GM18520 (cell line): ENCODE results near the gene RGS6.
"Not testable (repeated sequence)": the region's sequence is repeated elsewhere in the genome, so short reads cannot be mapped to it uniquely, and the experiment has no call there.

ENCODE experiments used
- ATAC-seq: cut with Tn5 transposase; IDR thresholded peaks from one replicate; pipeline ENCODE4 v1.9.1; 2021; ENCODE audit not compliant: unreplicated experiment

Gene RGS6

DNA sequence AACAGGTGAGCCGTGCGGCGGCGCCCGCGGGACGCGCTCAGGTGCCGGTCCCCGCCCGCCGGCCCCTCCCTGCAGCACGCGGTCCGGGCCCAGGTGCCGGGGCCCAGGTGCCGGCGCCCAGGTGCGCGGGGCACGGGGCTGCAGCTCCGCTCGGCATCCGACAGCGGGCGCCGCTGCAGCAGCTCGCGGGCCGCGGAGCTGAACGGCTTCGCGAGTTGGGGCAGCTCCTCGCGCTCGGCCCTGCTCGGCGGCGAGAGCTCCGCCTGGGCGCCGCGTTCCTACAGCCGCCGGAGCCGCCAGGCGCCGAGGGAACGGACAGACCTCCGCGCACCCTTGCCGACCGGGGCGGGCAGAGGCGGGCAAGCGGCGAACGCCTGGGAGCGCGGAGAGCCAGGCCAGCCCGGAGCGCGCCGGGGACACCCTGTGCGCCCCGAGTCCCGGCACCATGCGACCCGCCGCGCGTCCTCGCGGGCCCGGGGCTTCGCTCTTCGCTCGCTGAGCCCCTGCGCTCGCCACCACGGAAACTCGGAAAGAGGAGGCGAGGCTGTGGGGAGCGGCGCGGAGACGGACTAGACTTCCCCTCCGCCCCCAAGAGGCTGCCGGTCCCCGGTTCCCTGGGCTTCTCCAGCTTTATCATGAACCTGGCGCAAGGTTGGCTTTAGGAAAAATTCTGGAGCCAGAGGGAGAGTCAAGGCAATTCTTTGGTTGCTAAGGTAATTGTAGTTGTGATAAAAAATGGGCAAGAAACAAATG is at the start of gene RGS6:
RGS6 (plus strand) TSS at position 201 of the 753 bp plus-strand sequence.
- no peak for ATAC-seq

- no peak for ATAC-seq
Observed at GRCh38 chr14:71883094-71883493, 49.1 kb upstream of the RGS6 start.

GRCh38 chr14:71885301-71885700 is 46.9 kb upstream of the RGS6 start:
- ATAC-seq, result no peak

GRCh38 chr14:71887802-71888201 is 44.4 kb upstream of the RGS6 start:
- not testable (repeated sequence) for ATAC-seq

- ATAC-seq, result no peak
Observed at GRCh38 chr14:71890541-71890940, 41.7 kb upstream of the RGS6 start.

- no peak for ATAC-seq
Observed at GRCh38 chr14:71891185-71891584, 41.0 kb upstream of the RGS6 start.

- ATAC-seq, result no peak
Observed at GRCh38 chr14:71891970-71892369, 40.3 kb upstream of the RGS6 start.

DNA sequence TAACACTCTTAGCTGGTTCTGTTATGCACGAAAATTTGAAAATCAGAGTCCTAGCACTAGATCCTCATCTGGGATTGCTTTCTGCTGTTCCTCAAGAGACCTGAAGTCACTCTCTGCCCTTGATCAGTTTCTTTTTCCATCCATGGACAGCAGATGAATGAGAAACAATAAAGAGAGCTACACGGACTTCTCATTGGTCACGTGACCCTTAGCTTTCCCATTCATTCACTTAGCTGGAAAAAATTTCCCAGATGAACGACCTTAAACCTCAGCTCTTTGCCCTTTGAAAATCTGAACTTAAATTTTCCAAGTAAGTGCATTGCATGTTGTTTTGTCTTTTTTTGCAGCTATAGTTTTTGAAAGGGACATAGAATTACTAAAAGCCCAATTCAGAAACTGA is 27.2 kb upstream of the RGS6 start:
- no peak for ATAC-seq

DNA sequence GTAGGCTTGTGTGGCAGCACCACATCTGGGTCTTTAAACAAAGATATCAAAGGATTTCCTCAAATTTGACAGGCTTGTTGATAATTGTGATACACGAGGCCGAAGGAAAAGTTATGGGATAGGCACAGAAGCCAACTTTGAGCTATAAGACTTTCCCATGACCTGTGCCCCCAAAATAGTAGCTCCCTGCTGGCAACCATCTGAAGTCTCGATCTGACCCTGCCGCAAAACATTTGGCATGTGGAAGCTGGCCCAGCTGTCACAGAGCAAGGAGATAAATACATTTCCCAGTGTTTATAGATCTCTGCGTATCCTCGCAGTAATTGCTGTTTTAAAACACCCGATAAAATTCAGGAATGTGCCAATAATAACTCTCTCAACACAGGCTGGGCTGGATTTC is 26.4 kb upstream of the RGS6 start:
- ATAC-seq, result no peak

- ATAC-seq, result no peak
Observed at GRCh38 chr14:71907793-71908515, 24.3 kb upstream of the RGS6 start.

GRCh38 chr14:71911669-71912068 is 20.6 kb upstream of the RGS6 start:
- ATAC-seq, result no peak

GRCh38 chr14:71913342-71913741 is 18.9 kb upstream of the RGS6 start:
- ATAC-seq, result no peak

DNA sequence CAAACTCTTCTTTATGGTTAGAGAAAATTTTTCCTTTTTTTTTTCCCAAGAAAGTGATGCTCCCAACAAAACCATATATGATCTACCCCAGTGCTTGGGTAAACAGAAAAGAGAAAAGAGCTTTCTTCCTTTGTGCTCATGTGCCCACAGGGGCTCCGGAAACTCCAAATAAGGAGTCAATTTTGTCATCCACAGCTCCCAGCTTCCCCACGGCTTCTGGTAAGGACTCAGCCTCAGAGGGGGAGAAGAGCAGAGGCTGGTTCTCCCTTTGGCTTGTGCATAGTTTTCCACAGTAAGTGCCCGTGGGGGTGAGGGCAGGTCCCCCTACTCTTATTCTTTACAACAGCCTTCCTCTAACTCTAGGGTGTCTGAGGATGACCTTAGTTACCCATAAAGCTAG is 13.3 kb upstream of the RGS6 start:
- no peak for ATAC-seq

GRCh38 chr14:71923513-71923912 is 8.7 kb upstream of the RGS6 start:
- no peak for ATAC-seq

DNA sequence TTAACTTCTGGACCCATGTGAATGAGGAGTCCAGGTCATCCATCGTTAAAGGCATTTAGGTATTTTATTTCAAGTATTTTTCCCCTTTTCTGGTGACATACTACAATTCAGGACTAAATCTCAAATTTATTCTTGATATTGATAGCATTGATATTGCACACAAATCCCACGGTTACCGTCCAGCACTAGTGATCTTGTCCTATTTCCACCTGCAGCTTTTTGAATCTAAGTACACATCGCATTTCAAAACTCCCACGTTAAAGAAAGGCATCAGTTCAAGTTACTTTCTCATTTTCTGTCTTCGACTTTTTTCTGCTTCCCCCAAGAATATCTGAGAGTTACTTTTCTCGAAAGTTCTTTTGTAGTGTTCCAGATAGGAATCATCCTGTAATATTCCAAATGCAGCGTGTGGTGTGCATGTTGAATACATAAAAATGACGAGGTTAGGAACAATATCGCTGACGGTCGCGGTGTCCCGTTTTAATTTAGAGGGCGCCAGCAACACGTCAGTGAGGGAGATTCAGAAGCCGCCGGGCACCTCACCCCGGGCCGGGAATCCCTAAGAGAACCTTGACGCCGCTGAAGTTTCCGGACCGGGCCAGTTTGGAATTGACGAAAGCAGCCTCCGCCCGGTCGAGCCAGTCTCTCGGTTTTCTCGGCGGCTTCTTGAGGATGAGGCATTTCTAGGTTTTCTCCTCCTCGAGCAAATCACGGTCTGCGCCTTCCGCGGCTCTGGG is 569 bp upstream of the RGS6 start:
- no peak for ATAC-seq

DNA sequence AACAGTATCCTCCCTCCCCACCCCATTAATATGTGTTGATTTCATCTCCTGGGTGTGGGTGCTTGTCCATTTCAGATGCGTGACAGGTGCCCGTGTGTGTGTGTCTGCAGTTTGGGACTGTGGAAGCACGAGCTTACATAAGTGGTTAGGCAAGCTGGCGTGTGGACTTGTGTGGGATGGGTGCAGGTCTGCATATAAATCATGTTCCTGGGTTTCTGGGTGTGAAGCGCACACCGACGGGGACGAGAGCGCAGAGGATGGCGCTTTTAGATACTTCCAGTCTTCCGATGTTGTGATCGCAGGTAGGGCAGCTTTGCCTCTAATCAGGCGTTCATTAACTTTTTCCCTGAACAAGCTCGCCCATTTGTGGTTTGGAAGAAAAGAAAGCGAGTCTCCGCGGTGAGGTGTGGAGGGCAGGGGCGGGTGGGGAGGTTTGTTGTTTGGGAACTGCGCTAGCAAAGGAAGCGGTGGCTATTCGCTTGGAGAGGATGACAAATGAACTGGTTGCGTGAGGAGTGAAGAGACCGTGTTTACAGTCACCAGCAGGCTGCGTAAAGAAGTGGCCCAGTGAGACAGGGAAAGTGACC is 865 bp downstream of the RGS6 start:
- ATAC-seq, result no peak

DNA sequence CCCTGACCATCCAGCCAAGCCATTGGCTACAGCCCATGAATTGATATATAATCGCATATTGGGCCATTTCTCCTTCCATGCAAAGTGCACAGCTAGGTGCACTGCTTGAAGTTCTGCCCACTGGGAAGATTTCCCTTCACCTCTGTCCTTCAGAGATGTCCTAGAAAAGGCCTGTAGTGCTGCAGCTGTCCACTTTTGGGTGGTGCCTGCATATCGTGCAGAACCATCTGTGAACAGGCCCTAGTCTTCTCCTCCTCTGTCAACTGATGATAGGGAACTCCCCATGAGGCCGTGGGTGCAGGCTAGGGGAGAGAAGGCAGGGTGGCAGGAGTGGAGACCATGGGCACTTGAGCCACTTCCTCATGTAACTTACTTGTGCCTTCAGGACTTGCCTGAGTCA is 6.0 kb downstream of the RGS6 start:
- ATAC-seq, result not testable (repeated sequence)

DNA sequence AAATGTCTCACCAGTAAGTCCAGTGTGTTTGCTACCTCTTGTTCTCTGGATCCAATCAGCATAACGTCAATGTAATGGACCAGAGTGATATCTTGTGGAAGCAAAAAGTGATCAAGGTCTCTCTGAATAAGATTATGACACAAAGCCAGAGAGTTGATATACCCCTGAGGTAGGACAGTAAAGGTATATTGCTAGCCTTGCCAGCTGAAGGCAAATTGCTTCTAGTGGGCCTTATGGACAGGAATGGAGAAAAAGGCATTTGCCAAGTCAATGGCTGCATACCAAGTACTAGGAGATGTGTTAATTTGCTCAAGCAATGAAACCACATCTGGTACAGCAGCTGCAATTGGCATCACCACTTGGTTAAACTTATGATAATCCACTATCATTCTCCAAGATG is 7.1 kb downstream of the RGS6 start:
- ATAC-seq, result not testable (repeated sequence)

- ATAC-seq, result not testable (repeated sequence)
Observed at GRCh38 chr14:71940500-71940899, 8.3 kb downstream of the RGS6 start.

DNA sequence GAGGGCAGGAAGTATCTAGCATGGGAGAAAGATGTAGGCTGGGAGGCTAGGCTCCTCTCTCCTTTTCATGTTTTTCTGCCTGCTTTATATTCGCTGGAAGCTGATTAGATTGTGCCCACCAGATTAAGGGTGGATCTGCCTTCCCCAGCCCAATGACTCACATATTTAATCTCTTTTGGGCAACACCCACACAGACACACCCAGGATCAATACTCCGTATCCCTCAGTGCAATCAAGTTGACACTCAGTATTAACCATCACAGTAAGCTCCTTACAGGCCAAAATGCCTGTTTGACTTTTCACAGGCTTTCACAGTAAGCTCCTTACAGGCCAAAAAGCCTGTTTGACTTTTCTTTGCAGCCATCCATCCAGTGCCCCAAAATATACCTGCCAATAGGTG is 9.4 kb downstream of the RGS6 start:
- ATAC-seq, result not testable (repeated sequence)

DNA sequence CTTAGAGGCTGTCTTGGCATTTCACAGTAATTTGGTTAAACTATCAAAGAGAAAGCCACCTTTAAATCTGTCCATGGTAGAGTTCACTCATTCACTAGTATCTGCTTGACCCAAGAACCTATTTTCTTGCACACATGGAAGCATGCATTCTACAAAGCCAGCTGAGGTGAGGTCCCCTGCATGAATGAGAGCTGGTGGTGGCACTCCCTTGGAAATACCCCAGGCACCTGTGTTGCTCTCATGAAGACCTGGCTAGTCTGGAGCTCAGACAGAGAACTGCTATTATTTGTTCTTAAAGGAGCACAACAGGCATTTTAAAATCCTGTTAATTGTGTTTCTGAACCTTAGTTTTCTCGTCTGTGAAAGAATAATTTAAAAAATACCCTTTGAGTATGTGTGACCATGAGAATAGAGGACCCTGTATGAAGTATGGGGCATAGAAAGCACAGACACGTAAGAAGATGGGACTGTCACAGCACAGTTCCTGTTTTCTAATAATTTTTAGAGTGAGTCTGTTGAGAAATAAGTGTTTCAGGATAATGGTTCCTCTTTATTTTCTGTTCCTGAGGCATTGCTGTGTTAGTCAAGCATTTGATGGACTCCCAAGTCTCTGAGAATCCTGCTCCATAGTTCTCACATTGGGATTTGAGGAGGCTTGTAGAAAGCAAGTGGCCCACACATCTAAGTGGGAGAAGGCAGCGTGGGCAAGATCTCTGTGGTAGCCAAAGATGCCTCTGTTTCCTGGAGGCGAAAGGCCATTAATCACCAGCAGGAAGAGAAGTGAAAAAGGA is 10.9 kb downstream of the RGS6 start:
- no peak for ATAC-seq
